ENCODE measurements around the gene ARPC4. TPM values are rescaled to one million over a fixed set of nuclear protein-coding genes. Genes with fewer than 3 reads are reported as not detected.
A peak's percentile ranks its signal among the peaks of the same experiment; 100 is the strongest.

ARPC4 gene
- total RNA-seq, 3 donors from 2014 or later (not counting 1 experiment from before 2014, with no cell fraction given) = 282 to 288 (median 285) TPM

DNA sequence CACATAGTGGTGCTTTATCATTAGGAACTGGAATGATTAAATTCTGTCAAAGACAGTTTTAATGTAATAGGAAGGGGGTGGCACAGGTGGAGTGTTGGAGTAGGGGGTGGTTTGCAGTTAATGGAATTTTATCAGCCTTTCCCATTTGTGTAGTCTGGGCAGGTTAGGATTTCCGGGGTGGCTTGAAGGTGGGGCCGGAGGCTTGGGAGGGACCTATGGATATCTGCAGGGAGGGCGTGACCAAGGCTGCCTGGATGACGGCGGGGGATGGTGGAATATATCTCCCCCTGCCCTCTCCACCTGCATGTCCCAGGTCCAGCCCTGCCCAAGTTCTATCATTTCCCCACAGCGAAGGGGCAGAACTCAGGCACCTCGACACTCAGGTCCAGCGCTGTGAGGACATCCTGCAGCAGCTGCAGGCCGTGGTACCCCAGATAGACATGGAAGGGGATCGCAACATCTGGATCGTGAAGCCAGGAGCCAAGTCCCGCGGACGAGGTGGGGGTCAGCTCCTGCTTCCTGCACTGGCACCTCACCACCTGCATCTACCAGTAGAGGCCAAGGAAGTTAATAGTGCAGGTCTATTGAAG, 32.7 kb downstream of the ARPC4 start:
- Mint-ChIP-seq H3K27me3 (ENCODE audit: low read depth in 2 of 2) (no peaks in the 10 kb centered on the region), H3K27ac (no peak overlapping the region), H3K9me3 (no peaks in the 10 kb centered on the region), H3K4me1 (peaks cover 10% of the 10 kb centered on the region in 2 donors), H3K36me3 (no peaks in the 10 kb centered on the region), H3K4me3 (no peak overlapping the region)
- Histone ChIP-seq H3K4me3 (ENCODE audit: low read length) (no peak overlapping the region), H3K36me3 (ENCODE audit: control insufficient read depth, insufficient read depth, low read length) (peaks cover 11% of the 10 kb centered on the region), H3K27ac (ENCODE audit: low read length) (no peak overlapping the region), H3K27me3 (ENCODE audit: control insufficient read depth, insufficient read depth, low read length) (no peaks in the 10 kb centered on the region), H3K4me1 (ENCODE audit: control insufficient read depth, insufficient read depth, low read length) (no peaks in the 10 kb centered on the region), H3K9me3 (ENCODE audit: control insufficient read depth, insufficient read depth, low read length) (no peaks in the 10 kb centered on the region)
- no peak for DNase-seq
- intact Hi-C loops (cut with micrococcal nuclease) = no loop called here
- TF ChIP-seq, protein P1, sequence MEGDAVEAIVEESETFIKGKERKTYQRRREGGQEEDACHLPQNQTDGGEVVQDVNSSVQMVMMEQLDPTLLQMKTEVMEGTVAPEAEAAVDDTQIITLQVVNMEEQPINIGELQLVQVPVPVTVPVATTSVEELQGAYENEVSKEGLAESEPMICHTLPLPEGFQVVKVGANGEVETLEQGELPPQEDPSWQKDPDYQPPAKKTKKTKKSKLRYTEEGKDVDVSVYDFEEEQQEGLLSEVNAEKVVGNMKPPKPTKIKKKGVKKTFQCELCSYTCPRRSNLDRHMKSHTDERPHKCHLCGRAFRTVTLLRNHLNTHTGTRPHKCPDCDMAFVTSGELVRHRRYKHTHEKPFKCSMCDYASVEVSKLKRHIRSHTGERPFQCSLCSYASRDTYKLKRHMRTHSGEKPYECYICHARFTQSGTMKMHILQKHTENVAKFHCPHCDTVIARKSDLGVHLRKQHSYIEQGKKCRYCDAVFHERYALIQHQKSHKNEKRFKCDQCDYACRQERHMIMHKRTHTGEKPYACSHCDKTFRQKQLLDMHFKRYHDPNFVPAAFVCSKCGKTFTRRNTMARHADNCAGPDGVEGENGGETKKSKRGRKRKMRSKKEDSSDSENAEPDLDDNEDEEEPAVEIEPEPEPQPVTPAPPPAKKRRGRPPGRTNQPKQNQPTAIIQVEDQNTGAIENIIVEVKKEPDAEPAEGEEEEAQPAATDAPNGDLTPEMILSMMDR (IDR thresholded peaks at IDR 0.05) = no peak
- WGBS (ENCODE audit: insufficient coverage) = 92% methylated on average over 14 of the region's 14 CpGs
- no peak for ATAC-seq

DNA sequence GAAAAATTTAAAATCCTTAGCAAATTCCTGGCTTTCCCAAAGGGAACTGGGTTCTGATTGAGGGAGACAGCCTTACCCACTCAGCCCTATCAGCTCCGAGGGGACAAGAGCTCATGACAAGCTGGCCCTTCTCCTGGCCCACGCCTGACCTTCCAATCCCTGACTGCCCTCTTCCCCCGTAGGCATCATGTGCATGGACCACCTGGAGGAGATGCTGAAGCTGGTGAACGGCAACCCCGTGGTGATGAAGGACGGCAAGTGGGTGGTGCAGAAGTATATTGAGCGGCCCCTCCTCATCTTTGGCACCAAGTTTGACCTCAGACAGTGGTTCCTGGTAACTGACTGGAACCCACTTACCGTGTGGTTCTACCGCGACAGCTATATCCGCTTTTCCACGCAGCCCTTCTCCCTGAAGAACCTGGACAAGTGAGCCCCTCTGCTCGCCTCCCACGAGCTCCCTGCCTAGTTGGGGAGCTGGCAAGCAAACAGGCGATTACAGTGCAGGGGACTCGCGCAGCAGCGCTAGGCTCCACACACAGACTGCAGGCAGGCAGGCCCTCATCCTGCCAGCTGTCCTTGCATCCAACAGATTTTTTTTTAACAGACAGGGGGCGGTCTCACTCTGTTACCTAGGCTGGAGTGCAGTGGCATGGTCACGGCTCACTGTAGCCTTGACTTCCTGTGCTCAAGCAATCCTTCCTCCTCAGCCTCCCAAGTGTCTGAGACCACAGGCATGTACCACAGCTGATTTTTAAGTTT, 34.1 kb downstream of the ARPC4 start:
- Mint-ChIP-seq H3K27ac (peak overlapping the region in 1 of 2 donors; percentile 45), H3K27me3 (ENCODE audit: low read depth in 2 of 2) (no peaks in the 10 kb centered on the region), H3K4me3 (no peak overlapping the region), H3K36me3 (no peaks in the 10 kb centered on the region), H3K9me3 (no peaks in the 10 kb centered on the region), H3K4me1 (peaks cover 13% of the 10 kb centered on the region in 2 donors)
- WGBS (ENCODE audit: insufficient coverage) = 92% methylated on average over 20 of the region's 20 CpGs
- Histone ChIP-seq H3K36me3 (ENCODE audit: control insufficient read depth, insufficient read depth, low read length) (peaks cover 12% of the 10 kb centered on the region), H3K27me3 (ENCODE audit: control insufficient read depth, insufficient read depth, low read length) (no peaks in the 10 kb centered on the region), H3K27ac (ENCODE audit: low read length) (no peak overlapping the region), H3K9me3 (ENCODE audit: control insufficient read depth, insufficient read depth, low read length) (no peaks in the 10 kb centered on the region), H3K4me1 (ENCODE audit: control insufficient read depth, insufficient read depth, low read length) (no peaks in the 10 kb centered on the region), H3K4me3 (ENCODE audit: low read length) (no peak overlapping the region)
- peak in 1 of 2 donors; percentile 51 for DNase-seq
- intact Hi-C loops (cut with micrococcal nuclease) = no loop called here
- TF ChIP-seq, protein P1 (IDR thresholded peaks at IDR 0.05) = peak; percentile 14
- peak in 2 of 3 donors; percentile 54 to 60 for ATAC-seq

DNA sequence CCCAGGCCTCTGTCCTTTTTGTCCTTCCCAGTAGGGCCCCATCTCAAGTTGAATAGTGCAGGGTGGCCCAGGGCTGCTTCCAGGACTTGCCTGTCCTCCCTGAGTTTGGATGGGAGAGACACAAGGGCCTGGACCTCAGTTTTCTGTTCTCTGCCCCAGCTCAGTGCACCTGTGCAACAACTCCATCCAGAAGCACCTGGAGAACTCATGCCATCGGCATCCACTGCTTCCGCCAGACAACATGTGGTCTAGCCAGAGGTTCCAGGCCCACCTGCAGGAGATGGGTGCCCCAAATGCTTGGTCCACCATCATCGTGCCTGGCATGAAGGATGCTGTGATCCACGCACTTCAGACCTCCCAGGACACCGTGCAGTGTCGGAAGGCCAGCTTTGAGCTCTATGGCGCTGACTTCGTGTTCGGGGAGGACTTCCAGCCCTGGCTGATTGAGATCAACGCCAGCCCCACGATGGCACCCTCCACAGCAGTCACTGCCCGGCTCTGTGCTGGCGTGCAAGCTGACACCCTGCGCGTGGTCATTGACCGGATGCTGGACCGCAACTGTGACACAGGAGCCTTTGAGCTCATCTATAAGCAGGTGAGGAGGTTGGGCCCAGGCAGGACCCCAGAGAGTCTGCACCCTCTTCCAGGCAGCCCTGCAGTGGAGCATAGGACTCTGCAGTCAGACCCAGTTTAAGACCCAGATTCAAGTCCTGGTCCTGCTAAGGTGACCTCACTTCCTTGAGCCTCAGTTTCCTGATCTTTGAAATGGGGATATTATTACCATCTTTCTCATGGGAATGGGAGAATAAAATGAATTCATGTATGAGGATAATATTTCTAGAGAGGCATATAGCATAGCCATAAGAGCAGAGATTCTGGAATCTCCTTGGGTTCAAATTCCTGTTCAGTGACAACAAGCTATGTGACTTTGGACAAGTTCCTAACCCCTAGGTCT, 36.2 kb downstream of the ARPC4 start:
- 98% methylated on average over 17 of the region's 17 CpGs for WGBS (ENCODE audit: insufficient coverage)
- Mint-ChIP-seq H3K27ac (no peak overlapping the region), H3K4me1 (peaks cover 13% of the 10 kb centered on the region in 2 donors), H3K9me3 (no peaks in the 10 kb centered on the region), H3K4me3 (no peak overlapping the region), H3K27me3 (ENCODE audit: low read depth in 2 of 2) (no peaks in the 10 kb centered on the region), H3K36me3 (no peaks in the 10 kb centered on the region)
- no peak for ATAC-seq
- no peak for DNase-seq
- Histone ChIP-seq H3K4me1 (ENCODE audit: control insufficient read depth, insufficient read depth, low read length) (no peaks in the 10 kb centered on the region), H3K4me3 (ENCODE audit: low read length) (no peak overlapping the region), H3K27me3 (ENCODE audit: control insufficient read depth, insufficient read depth, low read length) (no peaks in the 10 kb centered on the region), H3K9me3 (ENCODE audit: control insufficient read depth, insufficient read depth, low read length) (no peaks in the 10 kb centered on the region), H3K27ac (ENCODE audit: low read length) (no peak overlapping the region), H3K36me3 (ENCODE audit: control insufficient read depth, insufficient read depth, low read length) (peaks cover 26% of the 10 kb centered on the region)
- intact Hi-C loops (cut with micrococcal nuclease) = no loop called here
- TF ChIP-seq, protein P1 (IDR thresholded peaks at IDR 0.05) = no peak
